DOHH2 (cell line): ENCODE results near the gene PLSCR5.

Experiments
- H3F3A ChIP-seq: fragments of 200-600 bp; sonication (generic), shearing (Covaris generic); 2 replicates; pipeline ENCODE4 v1.6.0; 2016; ENCODE audit warnings: antibody characterized with exemption, mild to moderate bottlenecking; ENCODE audit not compliant: control insufficient read depth, insufficient read depth
- H3K27ac ChIP-seq: fragments of 200-600 bp; sonication (generic); 2 replicates; pipeline ENCODE4 v1.5.1; 2014; ENCODE audit warnings: low read depth, mild to moderate bottlenecking, low read length, moderate library complexity
- H3K27me3 ChIP-seq: fragments of 200-600 bp; sonication (generic); 2 replicates; pipeline ENCODE4 v1.6.1; 2014; ENCODE audit warnings: mild to moderate bottlenecking, low read length, mixed read lengths; ENCODE audit not compliant: control insufficient read depth
- H3K36me3 ChIP-seq: fragments of 200-600 bp; sonication (generic); 2 replicates; pipeline ENCODE4 v1.6.1; 2014; ENCODE audit warnings: mild to moderate bottlenecking, low read length, moderate library complexity, mixed read lengths; ENCODE audit not compliant: control insufficient read depth
- H3K4me1 ChIP-seq: fragments of 200-600 bp; sonication (generic); 2 replicates; pipeline ENCODE4 v1.6.1; 2014; ENCODE audit warnings: mild to moderate bottlenecking, low read length, mixed read lengths; ENCODE audit not compliant: control insufficient read depth
- H3K4me2 ChIP-seq: fragments of 200-600 bp; sonication (generic); 2 replicates; pipeline ENCODE4 v1.6.0; 2014; ENCODE audit warnings: mild to moderate bottlenecking, low read length, moderate library complexity
- H3K4me3 ChIP-seq: fragments of 200-600 bp; sonication (generic); 2 replicates; pipeline ENCODE4 v1.5.1; 2014; ENCODE audit warnings: mild to moderate bottlenecking, low read length, mixed read lengths
- H3K79me2 ChIP-seq: fragments of 200-600 bp; sonication (generic); 2 replicates; pipeline ENCODE4 v1.6.1; 2014; ENCODE audit warnings: mild to moderate bottlenecking, low read length, mixed read lengths; ENCODE audit not compliant: control insufficient read depth
- H3K9me2 ChIP-seq: fragments of 200-600 bp; sonication (generic); replicated peaks from 2 replicates; pipeline ENCODE4 v1.6.1; 2014; ENCODE audit warnings: mild to moderate bottlenecking, low read length, mixed read lengths; ENCODE audit not compliant: control insufficient read depth
- H3K9me3 ChIP-seq: fragments of 200-600 bp; sonication (generic); 2 replicates; pipeline ENCODE4 v1.6.1; 2014; ENCODE audit warnings: antibody characterized with exemption, low read length, mixed read lengths; ENCODE audit not compliant: control insufficient read depth, insufficient read depth
- H4K20me1 ChIP-seq: fragments of 200-600 bp; sonication (generic); 2 replicates; pipeline ENCODE4 v1.6.0; 2014; ENCODE audit warnings: low read depth, mild to moderate bottlenecking, antibody characterized with exemption, low read length, moderate library complexity; ENCODE audit not compliant: control insufficient read depth, insufficient read depth
- CTCF ChIP-seq: fragments of 200-600 bp; sonication (generic); IDR thresholded peaks from one replicate; pipeline ENCODE4 v1.5.1; 2014; ENCODE audit warnings: antibody characterized with exemption, mild to moderate bottlenecking, low read depth, low read length; ENCODE audit not compliant: poor library complexity, severe bottlenecking
- EZH2phosphoT487 ChIP-seq: fragments of 200-600 bp; sonication (generic); IDR thresholded peaks from 2 replicates; pipeline ENCODE4 v1.6.1; 2017; ENCODE audit warnings: borderline replicate concordance, mild to moderate bottlenecking, antibody characterized with exemption, low read length, moderate library complexity, mixed read lengths

PLSCR5 gene

GRCh38 chr3:146621723-146622122 is 16.6 kb upstream of the PLSCR5 start:
- Histone ChIP-seq H3K9me3 (no peaks in the 10 kb centered on the region), H3K9me2 (no peaks in the 10 kb centered on the region), H3K36me3 (no peaks in the 10 kb centered on the region), H4K20me1 (no peaks in the 10 kb centered on the region), H3K27ac (no peak overlapping the region), H3K4me2 (no peak overlapping the region), H3K4me1 (no peaks in the 10 kb centered on the region), H3K4me3 (no peak overlapping the region), H3K27me3 (no peaks in the 10 kb centered on the region), H3F3A (no peaks in the 10 kb centered on the region), H3K79me2 (no peaks in the 10 kb centered on the region)
- TF ChIP-seq EZH2phosphoT487 (no peak), CTCF (no peak)

- H3K79me2 ChIP-seq, result no peaks in the 10 kb centered on the region
- no peaks in the 10 kb centered on the region for H4K20me1 ChIP-seq
- H3K4me3 ChIP-seq, result no peak overlapping the region
- H3K27ac ChIP-seq, result no peak overlapping the region
- no peaks in the 10 kb centered on the region for H3F3A ChIP-seq
- no peaks in the 10 kb centered on the region for H3K36me3 ChIP-seq
- TF ChIP-seq EZH2phosphoT487 (no peak), CTCF (no peak)
- no peaks in the 10 kb centered on the region for H3K9me3 ChIP-seq
- no peaks in the 10 kb centered on the region for H3K4me1 ChIP-seq
- H3K27me3 ChIP-seq, result no peaks in the 10 kb centered on the region
- no peak overlapping the region for H3K4me2 ChIP-seq
- H3K9me2 ChIP-seq, result no peaks in the 10 kb centered on the region
Measured at GRCh38 chr3:146612015-146612414, 6.9 kb upstream of the PLSCR5 start.

GRCh38 chr3:146611096-146611495 is 6.0 kb upstream of the PLSCR5 start:
- Histone ChIP-seq H3K4me1 (no peaks in the 10 kb centered on the region), H3K79me2 (no peaks in the 10 kb centered on the region), H3K9me3 (no peaks in the 10 kb centered on the region), H3K4me3 (no peak overlapping the region), H3K4me2 (no peak overlapping the region), H3K27me3 (no peaks in the 10 kb centered on the region), H3F3A (no peaks in the 10 kb centered on the region), H3K36me3 (no peaks in the 10 kb centered on the region), H4K20me1 (no peaks in the 10 kb centered on the region), H3K27ac (no peak overlapping the region), H3K9me2 (no peaks in the 10 kb centered on the region)
- TF ChIP-seq EZH2phosphoT487 (no peak), CTCF (no peak)

- H4K20me1 ChIP-seq, result no peaks in the 10 kb centered on the region
- TF ChIP-seq EZH2phosphoT487 (no peak), CTCF (no peak)
- no peak overlapping the region for H3K27ac ChIP-seq
- H3K36me3 ChIP-seq, result no peaks in the 10 kb centered on the region
- H3K79me2 ChIP-seq, result no peaks in the 10 kb centered on the region
- H3F3A ChIP-seq, result no peaks in the 10 kb centered on the region
- no peaks in the 10 kb centered on the region for H3K4me1 ChIP-seq
- no peaks in the 10 kb centered on the region for H3K9me2 ChIP-seq
- no peaks in the 10 kb centered on the region for H3K27me3 ChIP-seq
- H3K9me3 ChIP-seq, result no peaks in the 10 kb centered on the region
- H3K4me3 ChIP-seq, result no peak overlapping the region
- H3K4me2 ChIP-seq, result no peak overlapping the region
Measured at GRCh38 chr3:146598535-146598934, 6.6 kb downstream of the PLSCR5 start.
